HepG2 (cell line): Measurements from ENCODE around the gene APC2. TPM values are rescaled to one million over a fixed set of nuclear protein-coding genes. Genes with fewer than 3 reads are reported as not detected.

Experiments
- FOXO1 ChIP-seq: sonication (generic); formaldehyde crosslinking; IDR thresholded peaks from 2 replicates; pipeline ENCODE4 v1.4.0; 2020; ENCODE audit warnings: missing genetic modification reagents
- HCFC1 ChIP-seq: fragments of 150-350 bp; IDR thresholded peaks from 2 replicates; pipeline ENCODE4 v1.6.1; 2014; ENCODE audit warnings: low read depth, low read length
- KDM5A ChIP-seq: fragments of 200-600 bp; sonication (generic); IDR thresholded peaks from 2 replicates; pipeline ENCODE4 v1.7.0; 2018; ENCODE audit warnings: antibody characterized with exemption, mild to moderate bottlenecking, low read length, borderline replicate concordance
- MAFK ChIP-seq, 2 experiments: IDR thresholded peaks in 1 of 2; conservative IDR thresholded peaks in 1 of 2; 2 replicates each; pipeline ENCODE4 v1.6.1; 2011; ENCODE audit warnings: improper control_type of control experiment in 2 of 2, low read length in 2 of 2
- PRDM10 ChIP-seq: sonication (generic); formaldehyde crosslinking; IDR thresholded peaks from 2 replicates; pipeline ENCODE4 v1.4.0; 2020; ENCODE audit warnings: low read depth, missing genetic modification reagents
- ZNF17 ChIP-seq: sonication (generic); formaldehyde crosslinking; IDR thresholded peaks from 2 replicates; pipeline ENCODE4 v1.5.0; 2020; ENCODE audit warnings: mild to moderate bottlenecking, missing genetic modification reagents
- ZNF3 ChIP-seq: IDR thresholded peaks from 2 replicates; pipeline ENCODE4 v1.7.0; 2017; ENCODE audit warnings: inconsistent platforms
- ZNF607 ChIP-seq: sonication (generic); formaldehyde crosslinking; IDR thresholded peaks from 2 replicates; pipeline ENCODE4 v1.5.1; 2020; ENCODE audit warnings: missing genetic modification reagents, mild to moderate bottlenecking, borderline replicate concordance
- ZNF703 ChIP-seq: sonication (generic); formaldehyde crosslinking; IDR thresholded peaks from 2 replicates; pipeline ENCODE4 v1.5.1; 2020; ENCODE audit warnings: missing genetic modification reagents, mild to moderate bottlenecking, moderate library complexity, borderline replicate concordance
- ZNF770 ChIP-seq: sonication (generic); formaldehyde crosslinking; IDR thresholded peaks from 2 replicates; pipeline ENCODE4 v1.5.0; 2020; ENCODE audit warnings: mild to moderate bottlenecking, missing genetic modification reagents
- polyA plus RNA-seq, 8 experiments: library from polyadenylated mRNA; depleted of rRNA in 3 of 8; stranded (reverse) in 7 of 8; unstranded in 1 of 8; fragments of >200 nt; fragmentation: Illumina TruSeq in 4 of 8; extraction: Trizol in 4 of 8; gene quantifications; 2 replicates each; pipeline versions ENCODE4 v1.2.1 to v1.2.3, GENCODE V29; 2011 to 2016; ENCODE audit warnings: low read depth in 4 of 8, missing spikeins in 1 of 8, mixed read lengths in 1 of 8; ENCODE audit not compliant: insufficient read depth in 1 of 8
- total RNA-seq, 5 experiments: library from RNA; depleted of rRNA; stranded (reverse); fragments of >200 nt; fragmentation: Illumina TruSeq; extraction: Trizol; gene quantifications; 2 replicates each; pipeline ENCODE4 v1.2.3, GENCODE V29; 2016; ENCODE audit warnings: low read depth in 1 of 5

Gene APC2
- total and polyA plus RNA-seq, 2 of the 13 experiments (the other 11 are each of a cell fraction or from before 2014, with no cell fraction given), result 0.08 to 0.22 TPM

- TF ChIP-seq ZNF703 (CRISPR knock-in tag) (no peak), MAFK (conservative IDR thresholded peaks at IDR 0.05 in 1 of 2, IDR thresholded peaks at IDR 0.05 in 1 of 2; ENCODE audit: low read length in 2 of 2) (no peak), FOXO1 (CRISPR knock-in tag) (no peak), ZNF3 (no peak), ZNF770 (CRISPR knock-in tag) (no peak), ZNF17 (no peak), PRDM10 (no peak), HCFC1 (no peak), KDM5A (no peak), ZNF607 (CRISPR knock-in tag) (no peak)
- TF ChIP-seq, all 625 proteins: peak for 4
Observed at GRCh38 chr19:1422943-1423342, 27.0 kb upstream of the APC2 start (continued).
